Keratinocyte (primary cell): Measurements from ENCODE around the gene SERPINA4.

Experiments
- EZH2 ChIP-seq: IDR thresholded peaks from one replicate; pipeline ENCODE4 v1.6.1; 2012; ENCODE audit warnings: inconsistent platforms, mild to moderate bottlenecking, low read length, moderate library complexity
- TF ChIP-seq, protein P1 (sequence below), 3 experiments: IDR thresholded peaks in 1 of 3; conservative IDR thresholded peaks in 1 of 3; optimal IDR thresholded peaks in 1 of 3; 2 replicates in 2 of 3; 3 replicates in 1 of 3; pipeline versions ENCODE3 to v1.5.1; 2011; ENCODE audit warnings: low read length in 3 of 3, mild to moderate bottlenecking in 3 of 3, moderate library complexity in 2 of 3, control low read depth in 1 of 3, inconsistent platforms in 1 of 3; ENCODE audit not compliant: insufficient read depth in 2 of 3; ENCODE audit errors: extremely low read depth in 1 of 3

DNA sequence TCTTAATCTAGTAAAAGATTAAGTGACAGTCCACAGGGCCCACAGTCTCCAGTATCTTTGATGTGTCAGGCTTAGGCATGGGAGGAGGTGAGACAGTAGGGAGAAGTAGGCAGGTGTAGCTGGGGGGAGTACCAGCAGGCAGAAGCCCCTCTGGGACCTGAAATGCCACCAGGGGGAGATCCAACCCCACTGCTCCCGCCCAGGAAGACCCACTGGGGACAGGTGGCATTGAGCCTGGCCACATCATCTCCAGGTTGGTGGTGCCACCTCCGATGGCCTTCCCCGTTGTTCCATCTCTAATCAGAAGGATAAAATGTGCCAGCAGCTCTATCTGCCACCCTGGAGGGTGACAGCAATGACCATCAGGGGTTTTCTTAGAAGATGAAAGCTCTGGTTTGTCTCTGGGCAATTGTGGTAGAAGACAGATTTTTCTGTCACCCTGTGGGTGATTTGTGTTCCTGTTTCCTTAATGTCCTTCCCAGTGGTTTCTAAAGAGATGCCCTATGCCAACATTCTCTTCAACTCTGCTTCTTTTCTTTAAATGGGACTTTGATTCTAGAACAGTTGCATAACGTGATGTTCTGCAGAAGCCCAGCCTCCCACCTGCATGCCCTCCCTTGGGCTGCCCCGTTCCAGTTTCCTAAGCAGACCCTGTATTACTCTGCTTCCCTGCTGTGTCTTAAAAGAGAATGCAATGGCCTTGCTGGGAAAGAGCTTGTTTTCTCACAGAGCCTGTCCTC is 39.7 kb upstream of the SERPINA4 start:
- TF ChIP-seq, protein P1, sequence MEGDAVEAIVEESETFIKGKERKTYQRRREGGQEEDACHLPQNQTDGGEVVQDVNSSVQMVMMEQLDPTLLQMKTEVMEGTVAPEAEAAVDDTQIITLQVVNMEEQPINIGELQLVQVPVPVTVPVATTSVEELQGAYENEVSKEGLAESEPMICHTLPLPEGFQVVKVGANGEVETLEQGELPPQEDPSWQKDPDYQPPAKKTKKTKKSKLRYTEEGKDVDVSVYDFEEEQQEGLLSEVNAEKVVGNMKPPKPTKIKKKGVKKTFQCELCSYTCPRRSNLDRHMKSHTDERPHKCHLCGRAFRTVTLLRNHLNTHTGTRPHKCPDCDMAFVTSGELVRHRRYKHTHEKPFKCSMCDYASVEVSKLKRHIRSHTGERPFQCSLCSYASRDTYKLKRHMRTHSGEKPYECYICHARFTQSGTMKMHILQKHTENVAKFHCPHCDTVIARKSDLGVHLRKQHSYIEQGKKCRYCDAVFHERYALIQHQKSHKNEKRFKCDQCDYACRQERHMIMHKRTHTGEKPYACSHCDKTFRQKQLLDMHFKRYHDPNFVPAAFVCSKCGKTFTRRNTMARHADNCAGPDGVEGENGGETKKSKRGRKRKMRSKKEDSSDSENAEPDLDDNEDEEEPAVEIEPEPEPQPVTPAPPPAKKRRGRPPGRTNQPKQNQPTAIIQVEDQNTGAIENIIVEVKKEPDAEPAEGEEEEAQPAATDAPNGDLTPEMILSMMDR (optimal IDR thresholded peaks at IDR 0.05 in 1 of 3, IDR thresholded peaks at IDR 0.05 in 1 of 3, conservative IDR thresholded peaks at IDR 0.05 in 1 of 3; ENCODE audit: extremely low read depth in 1 of 3, insufficient read depth in 2 of 3, low read length in 3 of 3): no peak
- no peak for TF ChIP-seq EZH2
